GM23338 (cell line): ENCODE measurements around the gene CHD5. TPM values are rescaled to one million over a fixed set of nuclear protein-coding genes. Genes with fewer than 3 reads are reported as not detected.

Experiments used
- ATAC-seq: fragments of 200-7000 bp; cut with Tn5 transposase; 3 replicates; pipeline ENCODE4 v1.9.1; 2020
- DNase-seq: peaks from one replicate; pipeline ENCODE4 v3.0.0-alpha.2; 2015; ENCODE audit warnings: low spot score
- H2AFZ ChIP-seq: fragments of 200-600 bp; sonication (generic); 2 replicates; pipeline ENCODE4 v1.8.0; 2016; ENCODE audit warnings: antibody characterized with exemption, mild to moderate bottlenecking, moderate library complexity
- H3F3A ChIP-seq: fragments of 200-600 bp; sonication (generic); replicated peaks from 2 replicates; pipeline ENCODE4 v1.8.0; 2017; ENCODE audit warnings: antibody characterized with exemption, mixed run types, low read depth
- H3K27ac ChIP-seq: fragments of 200-600 bp; sonication (generic); 2 replicates; pipeline ENCODE4 v1.6.1; 2016; ENCODE audit warnings: low read depth
- H3K27me3 ChIP-seq: fragments of 200-600 bp; sonication (generic); 2 replicates; pipeline ENCODE4 v1.8.0; 2016; ENCODE audit warnings: mild to moderate bottlenecking, mixed run types, moderate library complexity; ENCODE audit not compliant: insufficient read depth
- H3K36me3 ChIP-seq: fragments of 200-600 bp; sonication (generic); 2 replicates; pipeline ENCODE4 v1.8.0; 2016; ENCODE audit warnings: mild to moderate bottlenecking; ENCODE audit not compliant: insufficient read depth
- H3K4me1 ChIP-seq: fragments of 200-600 bp; sonication (generic); 2 replicates; pipeline ENCODE4 v1.8.0; 2016; ENCODE audit warnings: mild to moderate bottlenecking, moderate library complexity; ENCODE audit not compliant: insufficient read depth
- H3K4me2 ChIP-seq: fragments of 200-600 bp; sonication (generic); 2 replicates; pipeline ENCODE4 v1.7.1; 2017; ENCODE audit warnings: mixed run types
- H3K4me3 ChIP-seq: fragments of 200-600 bp; sonication (generic); 2 replicates; pipeline ENCODE4 v1.6.1; 2016; ENCODE audit warnings: mixed run types
- H3K79me2 ChIP-seq: fragments of 200-600 bp; sonication (generic); replicated peaks from 2 replicates; pipeline ENCODE4 v1.8.0; 2017; ENCODE audit warnings: mild to moderate bottlenecking; ENCODE audit not compliant: insufficient read depth
- H3K9me2 ChIP-seq: fragments of 200-600 bp; sonication (generic); 2 replicates; pipeline ENCODE4 v1.8.0; 2017; ENCODE audit not compliant: insufficient read depth
- H4K20me1 ChIP-seq: fragments of 200-600 bp; sonication (generic); replicated peaks from 2 replicates; pipeline ENCODE4 v1.8.0; 2017; ENCODE audit warnings: mild to moderate bottlenecking; ENCODE audit not compliant: insufficient read depth
- H3K27ac Mint-ChIP-seq: 2 replicates; pipeline ENCODE4 v1.8.0; 2020; ENCODE audit warnings: inconsistent platforms, mild to moderate bottlenecking, moderate library complexity, mixed read lengths
- H3K27me3 Mint-ChIP-seq: 3 replicates; pipeline ENCODE4 v1.8.0; 2022; ENCODE audit warnings: low read depth, mild to moderate bottlenecking, moderate library complexity, mixed read lengths, inconsistent platforms; ENCODE audit not compliant: insufficient read depth, poor library complexity
- H3K36me3 Mint-ChIP-seq: 3 replicates; pipeline ENCODE4 v1.8.0; 2021; ENCODE audit warnings: low read depth, mild to moderate bottlenecking, inconsistent platforms, moderate library complexity, mixed read lengths
- H3K4me1 Mint-ChIP-seq: 3 replicates; pipeline ENCODE4 v1.8.0; 2020; ENCODE audit warnings: mild to moderate bottlenecking, inconsistent platforms, mixed read lengths
- H3K4me3 Mint-ChIP-seq: 3 replicates; pipeline ENCODE4 v1.8.0; 2021; ENCODE audit warnings: moderate library complexity, mild to moderate bottlenecking, inconsistent platforms, mixed read lengths
- H3K9me3 Mint-ChIP-seq: 3 replicates; pipeline ENCODE4 v1.8.0; 2020; ENCODE audit warnings: moderate library complexity, mild to moderate bottlenecking, inconsistent platforms, mixed read lengths
- CREB1 ChIP-seq: fragments of 250-450 bp; sonication (Bioruptor Pico); IDR thresholded peaks from 2 replicates; pipeline ENCODE4 v1.5.0; 2020; ENCODE audit warnings: low read depth, mild to moderate bottlenecking, moderate library complexity
- EZH2phosphoT487 ChIP-seq: fragments of 200-600 bp; sonication (generic); IDR thresholded peaks from one replicate; pipeline ENCODE4 v1.8.1; 2018; ENCODE audit warnings: antibody characterized with exemption; ENCODE audit not compliant: unreplicated experiment
- NANOG ChIP-seq: IDR thresholded peaks from 2 replicates; pipeline ENCODE4 v1.6.1; 2016; ENCODE audit warnings: antibody characterized with exemption, borderline replicate concordance
- POLR2AphosphoS5 ChIP-seq: IDR thresholded peaks from 2 replicates; pipeline ENCODE4 v1.6.1; 2016; ENCODE audit warnings: antibody characterized with exemption, low read depth
- STAT1 ChIP-seq: IDR thresholded peaks from one replicate; pipeline ENCODE4 v1.6.1; 2016; ENCODE audit warnings: antibody characterized with exemption; ENCODE audit not compliant: unreplicated experiment
- ZNF114 ChIP-seq: fragments of 250-450 bp; sonication (Bioruptor Pico); IDR thresholded peaks from 2 replicates; pipeline ENCODE4 v1.5.0; 2020; ENCODE audit warnings: mild to moderate bottlenecking, moderate library complexity
- polyA plus RNA-seq: library from polyadenylated mRNA; unstranded; fragments of >200 nt; fragmentation: Nextera tagmentation; extraction: Ambion mirVana; gene quantifications from 2 replicates; pipeline ENCODE4 v1.2.1, GENCODE V29; 2016
- total RNA-seq: library from RNA; depleted of rRNA; stranded (reverse); fragments of >200 nt; shearing (Covaris generic); gene quantifications from 2 replicates; pipeline ENCODE4 v1.2.3, GENCODE V29; 2014
- TF ChIP-seq, protein P1 (sequence below), 2 experiments: fragments of 200-600 bp in 1 of 2; sonication (generic) in 1 of 2; conservative IDR thresholded peaks; 2 replicates each; pipeline versions ENCODE4 v1.5.1 to v1.6.1; 2016 to 2017; ENCODE audit warnings: antibody characterized with exemption in 2 of 2, low read depth in 2 of 2, mild to moderate bottlenecking in 2 of 2, moderate library complexity in 1 of 2
- TF ChIP-seq, protein P2 (sequence below): IDR thresholded peaks from one replicate; pipeline ENCODE4 v1.6.1; 2018; ENCODE audit warnings: antibody characterized with exemption; ENCODE audit not compliant: unreplicated experiment

The CHD5 gene
- total and polyA plus RNA-seq, 2 experiments from 2014 or later, result 0.32 to 1.0 TPM

DNA sequence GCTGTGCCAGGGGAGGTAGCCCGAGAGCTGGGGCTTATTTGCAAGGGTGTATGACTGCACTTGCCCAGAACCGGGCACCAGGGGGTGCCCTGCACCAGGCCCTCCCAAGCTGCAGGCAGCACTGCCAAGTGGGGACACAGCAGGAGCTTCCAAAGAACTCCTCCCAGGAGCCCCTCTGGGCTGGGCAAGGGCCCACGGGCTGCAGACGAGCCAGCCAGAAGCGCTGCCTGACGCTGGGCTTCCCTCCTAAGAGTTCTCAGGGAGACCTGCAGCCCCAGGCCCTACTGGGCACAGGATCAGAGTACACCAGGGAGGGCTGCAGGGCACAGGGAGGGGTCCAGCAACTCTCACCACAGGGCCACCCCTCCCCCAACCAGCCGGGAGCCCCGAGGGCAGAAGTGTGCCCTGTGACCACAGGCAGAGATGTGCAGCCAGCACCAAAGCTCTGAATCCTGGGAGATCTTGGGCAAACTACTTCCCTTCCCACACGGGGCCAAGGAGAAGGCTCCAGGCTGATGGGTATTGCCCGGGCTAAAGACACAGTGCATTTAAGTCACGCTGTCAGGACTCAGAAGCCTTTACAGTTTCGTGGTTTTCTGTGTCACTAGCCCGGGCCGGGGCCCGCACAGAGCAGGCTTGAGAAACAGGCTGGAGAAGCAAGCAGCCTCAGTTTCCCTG is 71.0 kb downstream of the CHD5 start:
- ATAC-seq, result peak; percentile 87
- no peaks in the 10 kb centered on the region for H3K36me3 ChIP-seq
- no peak for TF ChIP-seq STAT1
- TF ChIP-seq POLR2AphosphoS5, result no peak
- TF ChIP-seq NANOG, result no peak
- TF ChIP-seq, protein P1, sequence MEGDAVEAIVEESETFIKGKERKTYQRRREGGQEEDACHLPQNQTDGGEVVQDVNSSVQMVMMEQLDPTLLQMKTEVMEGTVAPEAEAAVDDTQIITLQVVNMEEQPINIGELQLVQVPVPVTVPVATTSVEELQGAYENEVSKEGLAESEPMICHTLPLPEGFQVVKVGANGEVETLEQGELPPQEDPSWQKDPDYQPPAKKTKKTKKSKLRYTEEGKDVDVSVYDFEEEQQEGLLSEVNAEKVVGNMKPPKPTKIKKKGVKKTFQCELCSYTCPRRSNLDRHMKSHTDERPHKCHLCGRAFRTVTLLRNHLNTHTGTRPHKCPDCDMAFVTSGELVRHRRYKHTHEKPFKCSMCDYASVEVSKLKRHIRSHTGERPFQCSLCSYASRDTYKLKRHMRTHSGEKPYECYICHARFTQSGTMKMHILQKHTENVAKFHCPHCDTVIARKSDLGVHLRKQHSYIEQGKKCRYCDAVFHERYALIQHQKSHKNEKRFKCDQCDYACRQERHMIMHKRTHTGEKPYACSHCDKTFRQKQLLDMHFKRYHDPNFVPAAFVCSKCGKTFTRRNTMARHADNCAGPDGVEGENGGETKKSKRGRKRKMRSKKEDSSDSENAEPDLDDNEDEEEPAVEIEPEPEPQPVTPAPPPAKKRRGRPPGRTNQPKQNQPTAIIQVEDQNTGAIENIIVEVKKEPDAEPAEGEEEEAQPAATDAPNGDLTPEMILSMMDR (conservative IDR thresholded peaks at IDR 0.05; ENCODE audit: low read depth in 2 of 2), result peak; percentile 41 to 71
- no peak for TF ChIP-seq CREB1 (CRISPR knock-in tag)
- TF ChIP-seq ZNF114 (CRISPR knock-in tag), result no peak
- H3K79me2 ChIP-seq, result no peaks in the 10 kb centered on the region
- H3K27ac ChIP-seq, result no peak overlapping the region
- H4K20me1 ChIP-seq, result no peaks in the 10 kb centered on the region
- H3K4me2 ChIP-seq, result no peak overlapping the region
- H3K9me2 ChIP-seq, result no peaks in the 10 kb centered on the region
- no peak overlapping the region for H3K4me3 ChIP-seq
- no peaks in the 10 kb centered on the region for H3K4me1 ChIP-seq
- no peaks in the 10 kb centered on the region for H3K4me1 Mint-ChIP-seq
- H2AFZ ChIP-seq, result no peak overlapping the region
- H3K9me3 Mint-ChIP-seq, result no peaks in the 10 kb centered on the region
- H3K27me3 ChIP-seq, result no peaks in the 10 kb centered on the region
- no peaks in the 10 kb centered on the region for H3F3A ChIP-seq
- H3K27ac Mint-ChIP-seq, result no peak overlapping the region
- DNase-seq, result peak; percentile 64
- H3K36me3 Mint-ChIP-seq, result no peaks in the 10 kb centered on the region; the same call in 2 of the 3 replicates
- H3K4me3 Mint-ChIP-seq, result no peak overlapping the region
- peaks cover 10% of the 10 kb centered on the region for H3K27me3 Mint-ChIP-seq

DNA sequence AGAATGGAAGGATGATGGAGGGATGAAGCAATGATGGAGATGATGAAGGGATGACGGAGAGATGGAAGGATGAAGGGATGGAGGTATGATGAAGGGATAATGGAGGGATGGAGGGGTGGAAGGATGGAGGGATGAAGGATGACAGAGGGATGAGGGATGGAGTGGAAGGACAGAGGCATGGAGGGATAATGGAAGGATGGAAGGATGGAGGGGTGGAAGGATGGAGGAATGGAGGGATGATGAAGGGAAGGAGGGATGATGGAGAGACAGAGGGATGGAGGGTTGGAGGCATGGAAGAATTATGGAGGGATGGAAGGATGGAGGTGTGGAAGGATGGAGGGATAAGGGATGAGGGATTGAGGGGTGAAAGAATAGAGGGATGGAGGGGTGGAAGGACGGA is 71.6 kb downstream of the CHD5 start:
- no peaks in the 10 kb centered on the region for H3F3A ChIP-seq
- H3K4me2 ChIP-seq, result no peak overlapping the region
- H3K27ac ChIP-seq, result no peak overlapping the region
- ATAC-seq (no peak), DNase-seq (no peak)
- no peaks in the 10 kb centered on the region for H3K27me3 ChIP-seq
- Mint-ChIP-seq H3K27ac (no peak overlapping the region), H3K9me3 (no peaks in the 10 kb centered on the region), H3K36me3 (no peaks in the 10 kb centered on the region; the same call in 2 of the 3 replicates), H3K4me3 (no peak overlapping the region), H3K4me1 (no peaks in the 10 kb centered on the region), H3K27me3 (peaks cover 10% of the 10 kb centered on the region)
- no peak overlapping the region for H2AFZ ChIP-seq
- no peak overlapping the region for H3K4me3 ChIP-seq
- H3K9me2 ChIP-seq, result no peaks in the 10 kb centered on the region
- H4K20me1 ChIP-seq, result no peaks in the 10 kb centered on the region
- no peaks in the 10 kb centered on the region for H3K36me3 ChIP-seq
- no peaks in the 10 kb centered on the region for H3K4me1 ChIP-seq
- no peaks in the 10 kb centered on the region for H3K79me2 ChIP-seq
- TF ChIP-seq, protein P1 (conservative IDR thresholded peaks at IDR 0.05; ENCODE audit: low read depth in 2 of 2), result no peak
- no peak for TF ChIP-seq POLR2AphosphoS5
- no peak for TF ChIP-seq EZH2phosphoT487
- TF ChIP-seq, protein P2, sequence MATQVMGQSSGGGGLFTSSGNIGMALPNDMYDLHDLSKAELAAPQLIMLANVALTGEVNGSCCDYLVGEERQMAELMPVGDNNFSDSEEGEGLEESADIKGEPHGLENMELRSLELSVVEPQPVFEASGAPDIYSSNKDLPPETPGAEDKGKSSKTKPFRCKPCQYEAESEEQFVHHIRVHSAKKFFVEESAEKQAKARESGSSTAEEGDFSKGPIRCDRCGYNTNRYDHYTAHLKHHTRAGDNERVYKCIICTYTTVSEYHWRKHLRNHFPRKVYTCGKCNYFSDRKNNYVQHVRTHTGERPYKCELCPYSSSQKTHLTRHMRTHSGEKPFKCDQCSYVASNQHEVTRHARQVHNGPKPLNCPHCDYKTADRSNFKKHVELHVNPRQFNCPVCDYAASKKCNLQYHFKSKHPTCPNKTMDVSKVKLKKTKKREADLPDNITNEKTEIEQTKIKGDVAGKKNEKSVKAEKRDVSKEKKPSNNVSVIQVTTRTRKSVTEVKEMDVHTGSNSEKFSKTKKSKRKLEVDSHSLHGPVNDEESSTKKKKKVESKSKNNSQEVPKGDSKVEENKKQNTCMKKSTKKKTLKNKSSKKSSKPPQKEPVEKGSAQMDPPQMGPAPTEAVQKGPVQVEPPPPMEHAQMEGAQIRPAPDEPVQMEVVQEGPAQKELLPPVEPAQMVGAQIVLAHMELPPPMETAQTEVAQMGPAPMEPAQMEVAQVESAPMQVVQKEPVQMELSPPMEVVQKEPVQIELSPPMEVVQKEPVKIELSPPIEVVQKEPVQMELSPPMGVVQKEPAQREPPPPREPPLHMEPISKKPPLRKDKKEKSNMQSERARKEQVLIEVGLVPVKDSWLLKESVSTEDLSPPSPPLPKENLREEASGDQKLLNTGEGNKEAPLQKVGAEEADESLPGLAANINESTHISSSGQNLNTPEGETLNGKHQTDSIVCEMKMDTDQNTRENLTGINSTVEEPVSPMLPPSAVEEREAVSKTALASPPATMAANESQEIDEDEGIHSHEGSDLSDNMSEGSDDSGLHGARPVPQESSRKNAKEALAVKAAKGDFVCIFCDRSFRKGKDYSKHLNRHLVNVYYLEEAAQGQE, result no peak
